IgD-negative memory B cell (primary cell): Measurements from ENCODE around the gene CASS4. TPM values are rescaled to one million over a fixed set of nuclear protein-coding genes. Genes with fewer than 3 reads are reported as not detected.
A peak's percentile ranks its signal among the peaks of the same experiment; 100 is the strongest.
"Not testable (repeated sequence)": the region's sequence is repeated elsewhere in the genome, so short reads cannot be mapped to it uniquely, and the experiment has no call there.

ENCODE experiments used
- H3K27ac Mint-ChIP-seq, 3 donors: one replicate each; pipeline ENCODE4 v1.8.0; 2020 to 2022; ENCODE audit warnings: mild to moderate bottlenecking in 3 of 3, mixed read lengths in 3 of 3, moderate library complexity in 1 of 3
- H3K27me3 Mint-ChIP-seq: one replicate; pipeline ENCODE4 v1.8.0; 2021; ENCODE audit warnings: mixed read lengths
- H3K36me3 Mint-ChIP-seq: one replicate; pipeline ENCODE4 v1.8.0; 2020; ENCODE audit warnings: mild to moderate bottlenecking, mixed read lengths
- H3K4me1 Mint-ChIP-seq, 3 donors: one replicate each; pipeline ENCODE4 v1.8.0; 2020 to 2022; ENCODE audit warnings: mixed read lengths in 3 of 3, mild to moderate bottlenecking in 1 of 3
- H3K4me3 Mint-ChIP-seq, 4 donors: one replicate each; pipeline ENCODE4 v1.8.0; 2020 to 2022; ENCODE audit warnings: mild to moderate bottlenecking in 4 of 4, mixed read lengths in 4 of 4, moderate library complexity in 3 of 4
- H3K9me3 Mint-ChIP-seq, 3 donors: one replicate each; pipeline ENCODE4 v1.8.0; 2020 to 2021; ENCODE audit warnings: mixed read lengths in 3 of 3, mild to moderate bottlenecking in 1 of 3
- polyA plus RNA-seq: library from polyadenylated mRNA; unstranded; fragments of 300-500 nt; fragmentation: Illumina TruSeq; gene quantifications from one replicate; pipeline ENCODE4 v1.2.3, GENCODE V29; 2021

Gene CASS4
- polyA plus RNA-seq, 1 donor from 2014 or later = 0.34 TPM

DNA sequence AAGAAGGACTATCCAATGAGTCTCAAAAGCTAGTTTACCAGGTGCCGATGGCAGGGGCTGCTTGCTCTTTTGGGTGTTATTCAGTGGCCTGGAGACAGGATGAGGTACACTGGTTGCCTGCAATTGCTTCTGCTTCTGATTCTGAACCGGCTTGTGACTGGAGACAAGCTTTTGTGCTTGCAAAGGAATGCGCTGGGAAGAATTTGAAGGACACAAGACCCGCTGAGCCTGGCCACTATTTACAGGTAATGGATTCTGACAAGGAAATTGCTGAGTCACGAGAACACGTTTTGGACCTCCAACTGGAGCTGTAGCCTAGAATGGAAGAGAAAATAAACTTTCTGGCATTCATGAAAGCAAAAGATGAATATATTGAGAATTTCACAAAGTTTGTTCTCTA lies 25.8 kb upstream of the CASS4 start:
- peaks cover 0 to 9% (median 3%) of the 10 kb centered on the region in 3 donors for H3K4me1 Mint-ChIP-seq
- H3K36me3 Mint-ChIP-seq = peaks cover 10% of the 10 kb centered on the region
- no peaks in the 10 kb centered on the region for H3K27me3 Mint-ChIP-seq
- H3K9me3 Mint-ChIP-seq = no peaks in the 10 kb centered on the region
- H3K27ac Mint-ChIP-seq = no peak overlapping the region
- H3K4me3 Mint-ChIP-seq = peak overlapping the region in 1 of 4 donors; percentile 25

DNA sequence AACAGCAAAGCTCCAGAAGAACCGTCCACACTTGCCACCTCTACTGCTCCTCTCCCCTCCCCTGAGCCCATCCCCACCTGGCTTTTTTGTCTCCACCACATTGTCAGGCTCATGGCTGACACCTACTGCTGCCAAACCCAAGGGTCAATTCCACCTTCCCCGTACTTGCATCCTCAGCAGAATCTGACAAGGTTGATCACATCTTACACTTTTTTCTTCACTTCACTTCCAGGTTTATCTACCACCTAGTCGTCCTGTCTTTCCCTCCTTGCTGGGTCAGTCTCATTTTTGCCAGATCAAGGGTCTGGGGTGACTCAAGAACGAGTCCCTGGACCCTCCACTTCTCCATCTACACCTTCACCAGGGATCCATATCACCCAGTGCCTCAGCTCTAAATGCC lies 23.2 kb upstream of the CASS4 start:
- no peak overlapping the region for H3K4me3 Mint-ChIP-seq
- no peaks in the 10 kb centered on the region for H3K27me3 Mint-ChIP-seq
- no peak overlapping the region for H3K27ac Mint-ChIP-seq
- no peaks in the 10 kb centered on the region for H3K9me3 Mint-ChIP-seq
- peaks cover 14% of the 10 kb centered on the region for H3K36me3 Mint-ChIP-seq
- peaks cover 5 to 22% (median 15%) of the 10 kb centered on the region in 3 donors for H3K4me1 Mint-ChIP-seq

DNA sequence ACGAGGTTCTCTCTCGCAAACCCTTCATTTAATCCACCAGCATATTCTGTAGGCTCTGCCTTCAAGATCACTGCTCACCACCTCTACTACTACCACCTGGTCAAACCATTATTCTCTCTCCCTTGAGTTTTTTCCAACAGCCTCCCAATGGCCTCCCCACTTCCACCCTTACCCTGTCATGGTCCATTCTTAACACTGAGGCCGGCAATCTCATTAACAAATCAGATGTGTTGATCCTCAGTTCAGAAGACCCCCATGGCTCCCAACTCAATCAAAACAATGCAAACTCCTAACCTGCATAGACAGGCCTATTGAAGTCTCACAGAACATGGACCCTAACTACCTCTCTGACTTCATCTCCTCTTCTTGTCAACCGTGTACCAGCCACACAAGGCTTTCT lies 22.3 kb upstream of the CASS4 start:
- H3K27ac Mint-ChIP-seq = no peak overlapping the region
- peak overlapping the region in 2 of 4 donors; percentile 2 to 10 for H3K4me3 Mint-ChIP-seq
- no peaks in the 10 kb centered on the region for H3K9me3 Mint-ChIP-seq
- H3K4me1 Mint-ChIP-seq = peaks cover 5 to 22% (median 18%) of the 10 kb centered on the region in 3 donors
- H3K27me3 Mint-ChIP-seq = no peaks in the 10 kb centered on the region
- peaks cover 13% of the 10 kb centered on the region for H3K36me3 Mint-ChIP-seq

DNA sequence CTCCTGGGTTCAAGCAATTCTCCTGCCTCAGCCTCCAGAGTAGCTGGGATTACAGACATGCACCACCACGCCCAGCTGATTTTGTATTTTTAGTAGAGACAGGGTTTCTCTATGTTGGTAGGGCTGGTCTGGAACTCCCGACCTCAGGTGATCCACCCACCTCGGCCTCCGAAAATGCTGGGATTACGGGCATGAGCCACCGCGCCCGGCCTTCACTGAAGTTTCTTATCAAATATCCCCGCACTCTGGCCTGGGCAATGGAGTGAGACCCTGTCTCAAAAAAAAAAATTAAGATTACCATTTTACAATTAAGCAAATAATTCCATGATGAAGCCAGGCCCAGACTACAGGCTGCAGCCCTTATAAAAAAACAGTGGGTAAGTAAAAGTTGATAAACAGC lies 21.7 kb upstream of the CASS4 start:
- not testable (repeated sequence) for H3K27me3 Mint-ChIP-seq, H3K27ac Mint-ChIP-seq, H3K9me3 Mint-ChIP-seq, H3K4me3 Mint-ChIP-seq
- peaks cover 11% of the 10 kb centered on the region for H3K36me3 Mint-ChIP-seq
- peaks cover 5 to 22% (median 21%) of the 10 kb centered on the region in 3 donors for H3K4me1 Mint-ChIP-seq

DNA sequence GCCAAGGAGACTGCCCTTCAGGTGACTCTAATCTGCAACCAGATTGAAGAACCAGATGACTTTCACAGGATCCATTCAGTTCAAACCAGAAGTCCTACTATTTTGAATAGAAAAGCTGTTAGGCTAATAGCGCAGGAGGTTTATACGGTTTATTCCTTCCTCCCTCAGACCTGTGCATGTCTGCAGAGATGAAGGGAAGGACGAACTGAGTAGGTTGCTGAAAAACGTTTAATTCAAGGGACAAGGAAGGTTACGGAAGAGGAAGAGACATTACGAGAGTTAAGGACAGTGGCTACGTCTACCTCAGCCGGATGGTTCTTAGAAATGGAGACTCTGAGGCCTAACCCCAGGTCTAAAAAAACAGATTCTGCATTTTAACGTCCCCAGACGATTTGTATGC lies 21.0 kb upstream of the CASS4 start:
- no peak overlapping the region for H3K27ac Mint-ChIP-seq
- no peak overlapping the region for H3K4me3 Mint-ChIP-seq
- no peaks in the 10 kb centered on the region for H3K27me3 Mint-ChIP-seq
- H3K9me3 Mint-ChIP-seq = no peaks in the 10 kb centered on the region
- peaks cover 11% of the 10 kb centered on the region for H3K36me3 Mint-ChIP-seq
- peaks cover 5 to 22% (median 21%) of the 10 kb centered on the region in 3 donors for H3K4me1 Mint-ChIP-seq

DNA sequence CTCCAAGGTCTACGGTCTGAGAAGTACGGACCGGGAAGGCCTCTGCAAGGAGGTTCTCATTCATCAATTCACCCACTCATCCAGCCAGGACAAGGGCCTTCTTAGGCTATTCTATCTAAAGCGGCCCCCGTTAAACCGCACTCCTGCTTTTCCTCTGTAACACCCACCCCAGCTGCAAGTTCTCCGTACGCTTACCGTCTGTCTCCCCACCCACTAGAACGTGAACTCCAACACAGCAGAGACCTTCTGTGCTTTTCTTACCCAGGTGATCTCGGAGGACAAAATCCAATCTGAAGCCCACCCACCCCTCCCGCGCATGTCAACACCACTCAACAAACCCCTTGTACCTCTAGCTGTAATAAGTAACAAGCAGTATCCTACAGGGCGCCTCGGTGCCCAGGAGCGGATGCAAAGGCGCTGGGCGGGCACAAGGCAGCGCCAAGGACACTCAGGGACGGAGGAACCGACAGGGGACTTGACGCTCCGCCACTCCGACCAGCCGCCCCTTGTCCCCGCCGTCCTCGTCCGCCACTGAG lies 20.4 kb upstream of the CASS4 start:
- H3K4me3 Mint-ChIP-seq = no peak overlapping the region
- H3K9me3 Mint-ChIP-seq = no peaks in the 10 kb centered on the region
- no peaks in the 10 kb centered on the region for H3K27me3 Mint-ChIP-seq
- peaks cover 8% of the 10 kb centered on the region for H3K36me3 Mint-ChIP-seq
- no peak overlapping the region for H3K27ac Mint-ChIP-seq
- H3K4me1 Mint-ChIP-seq = peaks cover 5 to 22% (median 21%) of the 10 kb centered on the region in 3 donors

DNA sequence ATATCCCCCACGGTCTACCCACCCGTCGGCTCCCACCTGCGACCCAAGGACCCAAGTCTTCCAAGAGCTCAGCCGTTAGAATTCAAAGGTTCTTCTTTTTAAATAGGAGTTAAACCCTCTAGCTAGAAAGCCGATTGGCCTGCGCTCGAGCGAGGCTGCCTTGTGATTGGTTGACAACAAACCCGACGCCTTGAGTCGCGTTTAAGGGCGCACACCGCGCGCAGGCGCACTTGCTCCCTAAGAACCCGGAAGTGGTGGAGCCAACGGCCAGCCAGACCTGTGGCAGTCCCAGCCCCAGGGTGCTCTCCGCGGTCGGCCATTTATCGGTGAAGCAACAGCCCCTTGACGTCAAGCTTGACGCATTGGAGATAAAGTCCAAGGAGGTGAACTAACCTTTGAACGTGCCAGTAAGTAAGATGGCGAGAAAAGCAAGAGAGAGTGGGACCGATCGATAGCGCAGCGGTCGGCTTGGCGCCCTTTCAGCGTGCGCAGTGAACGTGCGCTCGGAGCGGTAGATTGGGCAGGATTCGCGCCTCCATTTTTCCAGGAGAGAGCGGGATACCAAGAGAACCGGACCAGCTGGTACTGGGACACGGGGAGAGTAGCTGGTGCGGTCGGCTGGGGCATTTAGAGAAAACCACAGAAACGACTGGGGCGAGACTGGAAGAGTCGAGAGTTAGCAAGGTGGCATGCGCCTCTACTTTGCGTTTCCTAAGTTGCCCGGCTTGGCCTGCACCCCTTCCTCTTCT lies 19.8 kb upstream of the CASS4 start, which contains the start of the genes AURKA and CSTF1:
Gene AURKA, minus strand, starts transcription at position 84 of the 749 bp plus-strand sequence. CDS start 4,018 bp downstream, outside the sequence.
Gene CSTF1, plus strand, starts transcription at position 514 of the 749 bp plus-strand sequence. CDS start 2,908 bp downstream, outside the sequence.
- Mint-ChIP-seq H3K9me3 (no peaks in the 10 kb centered on the region), H3K27me3 (no peaks in the 10 kb centered on the region), H3K4me3 (no peak within 1 kb of the TSS), H3K27ac (peak within 1 kb of the TSS in 1 of 3 donors; percentile 46), H3K36me3 (peaks cover 11% of the 10 kb centered on the region), H3K4me1 (peaks cover 5 to 22% (median 21%) of the 10 kb centered on the region in 3 donors)

DNA sequence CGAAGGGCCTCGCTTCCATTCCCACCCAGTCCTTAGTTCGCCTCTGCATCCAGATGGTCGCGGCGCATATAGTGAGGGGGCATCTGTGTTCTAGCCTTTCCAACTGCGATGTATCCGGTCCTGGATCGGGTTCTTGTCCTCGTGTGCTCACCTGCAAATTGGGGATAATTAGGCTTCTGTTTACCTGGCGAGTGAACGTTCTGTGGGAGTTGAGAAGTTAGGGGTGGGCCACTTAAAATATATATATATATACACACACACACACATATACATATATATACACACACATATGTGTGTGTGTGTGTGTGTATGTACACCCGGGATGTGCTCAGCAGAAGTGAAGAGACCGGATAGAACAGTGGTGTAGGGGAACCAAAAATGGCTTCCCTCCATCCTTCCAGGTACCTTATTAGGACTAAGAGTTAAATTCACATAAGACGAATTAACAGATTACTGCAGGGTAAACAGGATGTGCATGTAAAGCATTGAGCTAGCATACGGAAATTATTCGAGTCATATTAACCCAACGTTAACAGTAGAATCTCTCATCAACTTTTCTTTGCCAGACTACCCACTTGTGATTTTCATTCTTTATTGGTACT lies 19.1 kb upstream of the CASS4 start:
- Mint-ChIP-seq H3K27ac (peak overlapping the region in 1 of 3 donors; percentile 46), H3K36me3 (peaks cover 17% of the 10 kb centered on the region), H3K27me3 (no peaks in the 10 kb centered on the region), H3K4me1 (peaks cover 5 to 22% (median 21%) of the 10 kb centered on the region in 3 donors), H3K4me3 (no peak overlapping the region), H3K9me3 (no peaks in the 10 kb centered on the region)

DNA sequence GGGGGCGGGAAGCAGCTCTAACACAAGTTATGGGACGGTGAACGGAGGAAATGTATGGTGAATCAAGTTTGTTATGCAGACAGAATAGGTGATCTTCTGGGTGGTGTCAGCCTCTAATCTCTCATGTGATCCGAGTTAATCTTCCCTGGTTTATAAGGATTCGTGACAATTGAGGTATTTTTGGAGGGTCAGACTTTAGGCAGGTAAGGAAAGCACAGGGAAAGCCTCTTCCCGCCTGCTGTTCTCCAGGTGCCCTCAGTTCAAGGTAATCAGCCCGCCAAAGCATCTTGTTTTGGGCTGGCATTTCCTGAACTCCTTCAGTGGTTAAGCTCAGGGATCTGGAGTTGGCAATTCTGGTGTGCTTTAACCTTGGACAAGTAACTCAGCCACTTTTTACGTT lies 18.4 kb upstream of the CASS4 start:
- no peak overlapping the region for H3K4me3 Mint-ChIP-seq
- no peak overlapping the region for H3K27ac Mint-ChIP-seq
- H3K36me3 Mint-ChIP-seq = peaks cover 17% of the 10 kb centered on the region
- no peaks in the 10 kb centered on the region for H3K9me3 Mint-ChIP-seq
- peaks cover 5 to 22% (median 21%) of the 10 kb centered on the region in 3 donors for H3K4me1 Mint-ChIP-seq
- H3K27me3 Mint-ChIP-seq = no peaks in the 10 kb centered on the region

DNA sequence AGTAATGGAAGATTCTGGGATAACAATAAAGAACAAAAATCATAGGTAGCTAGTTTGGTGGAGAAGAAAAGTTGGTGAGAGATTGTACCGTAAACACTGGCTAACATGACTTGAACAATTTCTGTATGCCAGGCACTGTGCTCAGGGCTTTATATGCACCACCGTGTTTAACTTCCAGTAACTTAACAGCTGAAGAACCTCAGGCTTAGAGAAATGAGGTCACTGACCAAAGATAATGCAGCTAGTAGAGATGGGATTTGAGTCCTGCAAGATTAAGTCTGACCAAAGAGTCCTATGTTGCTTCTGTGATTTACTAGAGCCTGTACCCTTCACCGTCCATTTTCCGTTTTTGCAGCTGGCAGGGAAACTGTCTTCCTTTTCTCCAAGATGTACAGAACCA lies 16.9 kb upstream of the CASS4 start:
- Mint-ChIP-seq H3K4me3 (peak overlapping the region in 2 of 4 donors; percentile 1 to 16), H3K9me3 (no peaks in the 10 kb centered on the region), H3K36me3 (peaks cover 16% of the 10 kb centered on the region), H3K27ac (no peak overlapping the region), H3K4me1 (peaks cover 9 to 24% (median 19%) of the 10 kb centered on the region in 3 donors), H3K27me3 (no peaks in the 10 kb centered on the region)

DNA sequence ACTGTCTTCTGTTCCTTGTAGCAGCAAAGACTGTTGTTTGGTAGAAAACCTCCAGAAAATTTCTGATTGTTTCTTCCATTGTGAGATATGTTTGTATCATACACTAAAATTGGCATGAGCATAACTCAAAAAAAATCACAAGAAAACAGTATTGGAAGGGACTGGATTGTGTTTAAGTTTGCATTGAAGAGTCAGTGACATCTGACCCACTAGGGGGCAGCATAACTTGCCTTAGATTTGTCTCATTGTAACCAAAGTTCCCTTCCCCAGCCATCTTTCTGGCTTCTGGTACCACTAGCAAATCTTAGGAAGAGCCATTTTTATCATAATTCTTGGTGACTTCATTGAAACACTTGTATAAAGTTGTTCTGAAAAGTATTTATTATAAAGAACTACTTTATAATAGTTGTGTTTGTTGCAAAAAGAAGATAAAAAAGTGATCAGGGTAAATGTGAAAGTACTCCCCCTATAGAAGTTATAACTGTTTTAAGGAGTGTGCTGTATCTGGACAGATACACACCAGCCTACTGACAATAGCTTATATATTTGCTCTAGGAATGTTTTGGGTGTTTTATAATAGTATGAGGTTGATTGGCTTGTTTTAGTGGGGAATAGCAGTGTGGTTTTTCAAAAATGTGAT lies 11.9 kb upstream of the CASS4 start:
- no peaks in the 10 kb centered on the region for H3K27me3 Mint-ChIP-seq
- H3K36me3 Mint-ChIP-seq = peaks cover 19% of the 10 kb centered on the region
- peaks cover 4 to 6% (median 6%) of the 10 kb centered on the region in 3 donors for H3K4me1 Mint-ChIP-seq
- no peak overlapping the region for H3K4me3 Mint-ChIP-seq
- no peaks in the 10 kb centered on the region for H3K9me3 Mint-ChIP-seq
- no peak overlapping the region for H3K27ac Mint-ChIP-seq

DNA sequence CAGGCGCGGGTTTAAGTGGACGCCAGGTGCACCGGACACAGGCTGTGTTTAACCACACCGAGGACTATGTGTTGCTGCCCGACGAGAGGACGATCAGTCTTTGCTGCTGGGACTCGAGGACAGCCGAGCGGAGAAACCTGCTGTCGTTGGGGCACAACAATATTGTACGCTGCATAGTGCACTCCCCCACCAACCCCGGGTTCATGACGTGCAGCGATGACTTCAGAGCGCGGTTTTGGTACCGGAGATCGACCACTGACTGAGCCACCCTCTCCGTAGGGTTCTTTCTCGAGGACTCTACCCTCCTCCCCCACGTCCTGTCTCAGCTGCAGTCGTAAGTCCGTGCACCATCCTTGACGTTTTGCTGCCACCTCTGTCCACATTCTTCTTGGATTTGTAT lies 8.6 kb upstream of the CASS4 start:
- H3K27me3 Mint-ChIP-seq = no peaks in the 10 kb centered on the region
- H3K4me3 Mint-ChIP-seq = no peak overlapping the region
- H3K4me1 Mint-ChIP-seq = peaks cover 5 to 6% (median 6%) of the 10 kb centered on the region in 3 donors
- no peak overlapping the region for H3K27ac Mint-ChIP-seq
- H3K36me3 Mint-ChIP-seq = peaks cover 19% of the 10 kb centered on the region
- H3K9me3 Mint-ChIP-seq = no peaks in the 10 kb centered on the region

DNA sequence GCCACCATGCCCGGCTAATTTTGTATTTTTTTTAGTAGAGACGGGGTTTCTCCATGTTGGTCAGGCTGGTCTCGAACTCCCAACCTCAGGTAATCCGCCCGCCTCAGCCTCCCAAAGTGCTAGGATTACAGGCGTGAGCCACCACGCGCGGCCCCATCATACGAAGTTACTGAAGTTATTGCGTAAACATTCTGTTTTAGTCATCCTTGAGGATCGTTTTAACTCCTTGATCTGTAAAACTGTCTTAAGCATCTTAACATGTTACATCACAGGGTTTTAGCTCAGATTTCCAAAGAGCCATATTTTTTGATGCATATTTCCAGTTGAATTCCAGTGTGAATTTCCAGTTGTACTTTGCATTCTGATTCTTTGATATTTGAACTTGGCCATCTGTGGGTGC lies 6.7 kb upstream of the CASS4 start:
- H3K36me3 Mint-ChIP-seq = peaks cover 17% of the 10 kb centered on the region
- H3K27ac Mint-ChIP-seq, H3K27me3 Mint-ChIP-seq, H3K9me3 Mint-ChIP-seq, H3K4me3 Mint-ChIP-seq, H3K4me1 Mint-ChIP-seq: not testable (repeated sequence)

DNA sequence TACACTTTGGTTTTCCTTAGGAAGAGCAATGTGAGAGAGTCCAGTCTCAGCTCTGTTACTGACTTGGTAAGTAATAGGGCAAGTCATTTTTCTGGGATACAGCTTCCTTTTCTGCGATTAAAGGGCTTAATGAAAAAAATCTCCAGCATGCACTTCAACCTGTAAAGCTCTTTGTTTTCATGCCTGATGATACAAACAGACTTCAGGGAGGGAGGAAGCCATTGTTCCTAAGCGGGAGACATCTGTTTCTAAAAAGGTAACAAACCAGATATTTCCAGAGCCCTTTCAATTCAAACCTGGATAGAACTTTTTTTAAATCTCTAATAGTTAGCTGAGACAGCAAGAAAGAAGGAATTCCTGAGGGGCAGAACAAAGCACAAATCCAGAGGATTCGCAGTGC lies 5.2 kb upstream of the CASS4 start:
- H3K27ac Mint-ChIP-seq = no peak overlapping the region
- peaks cover 6 to 8% (median 7%) of the 10 kb centered on the region in 3 donors for H3K4me1 Mint-ChIP-seq
- no peak overlapping the region for H3K4me3 Mint-ChIP-seq
- H3K27me3 Mint-ChIP-seq = no peaks in the 10 kb centered on the region
- no peaks in the 10 kb centered on the region for H3K9me3 Mint-ChIP-seq
- H3K36me3 Mint-ChIP-seq = peaks cover 17% of the 10 kb centered on the region

DNA sequence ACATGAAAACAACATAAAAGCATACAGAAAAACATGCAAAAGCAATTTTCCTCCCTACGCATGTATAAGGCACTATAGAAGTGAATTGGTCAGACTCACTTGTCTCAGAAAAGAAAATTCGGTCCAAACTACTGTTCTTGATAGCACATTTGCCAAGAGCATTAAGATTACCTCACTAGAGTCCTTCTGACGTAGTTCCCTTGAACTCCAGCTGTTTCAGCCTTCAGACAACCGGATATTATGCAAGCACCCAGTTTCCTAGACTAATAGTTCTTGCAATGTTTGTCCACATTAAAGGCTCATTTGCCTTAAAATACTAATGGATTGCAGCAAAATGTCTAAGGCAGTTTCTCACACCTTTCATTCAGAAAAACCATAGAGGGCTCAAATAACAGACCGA lies 2.5 kb upstream of the CASS4 start:
- Mint-ChIP-seq H3K4me3 (no peak overlapping the region), H3K27ac (no peak overlapping the region), H3K4me1 (peaks cover 8 to 13% (median 10%) of the 10 kb centered on the region in 3 donors)

More for the DNA sequence above, 2.5 kb upstream of the CASS4 start:
- H3K9me3 Mint-ChIP-seq = no peaks in the 10 kb centered on the region
- no peaks in the 10 kb centered on the region for H3K27me3 Mint-ChIP-seq
- peaks cover 11% of the 10 kb centered on the region for H3K36me3 Mint-ChIP-seq
